B cell (primary cell): Measurements from ENCODE around the gene VPS13D. TPM values are rescaled to one million over a fixed set of nuclear protein-coding genes. Genes with fewer than 3 reads are reported as not detected.

Experiments used
- ATAC-seq: fragments of 200-7000 bp; cut with Tn5 transposase; one replicate; pipeline ENCODE4 v1.10.0; 2021; ENCODE audit warnings: low read depth, mild to moderate bottlenecking, moderate number of reproducible peaks, moderate library complexity
- CTCF ChIA-PET: fragments of 350-600 bp; sonication (Branson Sonifier 250); formaldehyde crosslinking; loops from one replicate; lab custom pipeline; 2021; ENCODE audit warnings: antibody characterized with exemption, inconsistent platforms; lab: Charles Lee
- POLR2A ChIA-PET: fragments of 350-600 bp; sonication (Branson Sonifier 250); formaldehyde crosslinking; loops from one replicate; lab custom pipeline; 2021; ENCODE audit warnings: antibody characterized with exemption; lab: Charles Lee
- DNase-seq: peaks from one replicate; pipeline ENCODE4 v3.0.0; 2013
- H2AFZ ChIP-seq: 2 replicates; pipeline ENCODE4 v1.6.1; 2012; ENCODE audit warnings: mild to moderate bottlenecking, low read depth, low read length; ENCODE audit not compliant: insufficient read depth, poor library complexity, severe bottlenecking
- H3K27ac ChIP-seq, 2 donors: 1 replicate in 1 of 2; 2 replicates in 1 of 2; pipeline ENCODE4 v1.5.1; 2012 to 2013; ENCODE audit warnings: low read length in 2 of 2, mild to moderate bottlenecking in 2 of 2, moderate library complexity in 1 of 2
- H3K27me3 ChIP-seq, 4 experiments: fragments of 200-600 bp in 1 of 4; sonication (generic) in 1 of 4; replicated peaks in 1 of 4; 1 replicate in 2 of 4; 2 replicates in 2 of 4; pipeline versions ENCODE4 v1.6.1 to v1.7.0; 2013 to 2016; ENCODE audit warnings: low read length in 3 of 4, mild to moderate bottlenecking in 2 of 4, mixed read lengths in 1 of 4, moderate library complexity in 1 of 4; ENCODE audit not compliant: insufficient read depth in 4 of 4, control insufficient read depth in 3 of 4; ENCODE audit errors: control extremely low read depth in 1 of 4
- H3K36me3 ChIP-seq, 2 experiments: replicated peaks in 1 of 2; 1 replicate in 1 of 2; 2 replicates in 1 of 2; pipeline versions ENCODE4 v1.6.1 to v1.7.1; 2013; ENCODE audit warnings: low read length in 1 of 2; ENCODE audit not compliant: insufficient read depth in 2 of 2, control insufficient read depth in 1 of 2; ENCODE audit errors: control extremely low read depth in 1 of 2, extremely low read depth in 1 of 2
- H3K4me1 ChIP-seq, 2 donors: fragments of 200-600 bp in 1 of 2; sonication (generic) in 1 of 2; 1 replicate in 1 of 2; 2 replicates in 1 of 2; pipeline versions ENCODE4 v1.5.1 to v1.6.1; 2013 to 2017; ENCODE audit warnings: low read length in 2 of 2; ENCODE audit not compliant: control insufficient read depth in 2 of 2, insufficient read depth in 2 of 2
- H3K4me2 ChIP-seq: replicated peaks from 2 replicates; pipeline ENCODE3; 2012; ENCODE audit warnings: mild to moderate bottlenecking, low read depth, low read length; ENCODE audit not compliant: poor library complexity, severe bottlenecking
- H3K4me3 ChIP-seq, 5 experiments: fragments of 200-600 bp in 1 of 5; sonication (generic) in 1 of 5; 1 replicate in 3 of 5; 2 replicates in 2 of 5; pipeline versions ENCODE4 v1.5.1 to v1.7.0; 2011 to 2016; ENCODE audit warnings: low read length in 4 of 5, mild to moderate bottlenecking in 4 of 5, low read depth in 2 of 5, control low read depth in 1 of 5, moderate library complexity in 1 of 5; ENCODE audit not compliant: insufficient read depth in 1 of 5; ENCODE audit errors: control extremely low read depth in 1 of 5, extremely low read depth in 1 of 5
- H3K79me2 ChIP-seq: fragments of 200-600 bp; sonication (generic); one replicate; pipeline ENCODE4 v1.6.0; 2016; ENCODE audit warnings: low read length; ENCODE audit not compliant: control insufficient read depth, insufficient read depth
- H3K9ac ChIP-seq: fragments of 200-600 bp; sonication (generic); 2 replicates; pipeline ENCODE4 v1.6.1; 2017; ENCODE audit warnings: mild to moderate bottlenecking, low read length, moderate library complexity
- H3K9me3 ChIP-seq, 3 donors: one replicate each; pipeline versions ENCODE4 v1.6.1 to v1.7.1; 2013; ENCODE audit warnings: low read length in 2 of 3; ENCODE audit not compliant: control insufficient read depth in 2 of 3, insufficient read depth in 1 of 3; ENCODE audit errors: control extremely low read depth in 1 of 3
- H4K20me1 ChIP-seq: 2 replicates; pipeline ENCODE4 v1.6.0; 2012; ENCODE audit warnings: mild to moderate bottlenecking, low read length; ENCODE audit not compliant: insufficient read depth, control insufficient read depth, poor library complexity, severe bottlenecking
- H3K27ac Mint-ChIP-seq: one replicate; pipeline ENCODE4 v1.8.0; 2021; ENCODE audit warnings: mixed read lengths
- H3K27me3 Mint-ChIP-seq: one replicate; pipeline ENCODE4 v1.8.0; 2021; ENCODE audit warnings: mixed read lengths
- H3K4me1 Mint-ChIP-seq: one replicate; pipeline ENCODE4 v1.8.0; 2021; ENCODE audit warnings: mixed read lengths
- H3K4me3 Mint-ChIP-seq: one replicate; pipeline ENCODE4 v1.8.0; 2021; ENCODE audit warnings: mixed read lengths
- H3K9me3 Mint-ChIP-seq: one replicate; pipeline ENCODE4 v1.8.0; 2022; ENCODE audit warnings: mixed read lengths; ENCODE audit not compliant: insufficient read depth
- CTCF ChIP-seq: fragments of 200-600 bp; IDR thresholded peaks from one replicate; pipeline ENCODE4 v1.8.0; 2022; ENCODE audit warnings: antibody characterized with exemption, mild to moderate bottlenecking
- EZH2 ChIP-seq: IDR thresholded peaks from 2 replicates; pipeline ENCODE4 v1.6.1; 2012; ENCODE audit warnings: borderline replicate concordance, low read depth, mild to moderate bottlenecking, moderate library complexity, low read length; ENCODE audit not compliant: insufficient read depth, poor library complexity, severe bottlenecking
- WGBS: methylation state at CpG from one replicate; pipeline ENCODE4 v1.1.5; 2013; ENCODE audit warnings: missing lambda C conversion rate; ENCODE audit not compliant: insufficient coverage; 5-methylcytosine and 5-hydroxymethylcytosine counted together
- intact Hi-C: fragments of 100-400 bp; cut with micrococcal nuclease; formaldehyde crosslinking; loops from one replicate; pipeline ENCODE4 v1.10.0; 2022
- polyA plus RNA-seq: library from polyadenylated mRNA; depleted of rRNA; stranded (reverse); fragments of >200 nt; gene quantifications from 2 replicates; pipeline ENCODE4 v1.2.3, GENCODE V29; 2012
- total RNA-seq, 2 donors: library from RNA; stranded (reverse); fragments of 120-200 nt in 1 of 2; gene quantifications; 1 replicate in 1 of 2; 2 replicates in 1 of 2; pipeline versions ENCODE4 v1.2.3 to v1.2.4, GENCODE V29; 2013 to 2022

The VPS13D gene
- total and polyA plus RNA-seq, 2 donors (not counting 1 experiment from before 2014, with no cell fraction given), result 29.9 to 104 TPM

GRCh38 chr1:12245733-12246132 is 15.9 kb downstream of the VPS13D start:
- peaks cover 12 to 70% of the 10 kb centered on the region in 2 experiments for H3K36me3 ChIP-seq
- H2AFZ ChIP-seq, result no peak overlapping the region
- H3K9ac ChIP-seq, result no peak overlapping the region
- Mint-ChIP-seq H3K27ac (no peak overlapping the region), H3K9me3 (no peaks in the 10 kb centered on the region), H3K4me1 (no peaks in the 10 kb centered on the region), H3K27me3 (no peaks in the 10 kb centered on the region), H3K4me3 (no peak overlapping the region)
- no peak for TF ChIP-seq EZH2
- no peak for TF ChIP-seq CTCF
- no peaks in the 10 kb centered on the region for H3K4me1 ChIP-seq
- H3K27ac ChIP-seq, result no peak overlapping the region
- H3K4me2 ChIP-seq, result no peak overlapping the region
- intact Hi-C loops, result no loop called here
- peaks cover 8% of the 10 kb centered on the region for H4K20me1 ChIP-seq
- H3K4me3 ChIP-seq, result no peak overlapping the region
- no peaks in the 10 kb centered on the region for H3K27me3 ChIP-seq
- no peak for ATAC-seq
- CTCF ChIA-PET, result interaction anchor here (2.7 to 11.0 kb wide), 2 partner anchors 35 to 124 kb away, joined by 16 to 128 read pairs; no protein-coding TSS in a partner anchor
- H3K9me3 ChIP-seq, result no peaks in the 10 kb centered on the region
- no peaks in the 10 kb centered on the region for H3K79me2 ChIP-seq
- no peak for DNase-seq
- POLR2A ChIA-PET, result no interaction called here

GRCh38 chr1:12246584-12246983 is 16.8 kb downstream of the VPS13D start:
- Histone ChIP-seq H3K79me2 (no peaks in the 10 kb centered on the region), H3K9me3 (no peaks in the 10 kb centered on the region), H3K27ac (no peak overlapping the region), H3K4me2 (no peak overlapping the region), H3K27me3 (no peaks in the 10 kb centered on the region), H3K4me1 (no peaks in the 10 kb centered on the region), H3K4me3 (no peak overlapping the region), H3K36me3 (peaks cover 12 to 73% of the 10 kb centered on the region in 2 experiments), H4K20me1 (peaks cover 8% of the 10 kb centered on the region), H3K9ac (no peak overlapping the region), H2AFZ (no peak overlapping the region)
- H3K4me1 Mint-ChIP-seq, result no peaks in the 10 kb centered on the region
- H3K4me3 Mint-ChIP-seq, result no peak overlapping the region
- 98% methylated on average over 5 of the region's 6 CpGs for WGBS
- H3K9me3 Mint-ChIP-seq, result no peaks in the 10 kb centered on the region
- H3K27me3 Mint-ChIP-seq, result no peaks in the 10 kb centered on the region
- ATAC-seq (no peak), DNase-seq (no peak)
- CTCF ChIA-PET, result interaction anchor here (11.0 kb wide), 1 partner anchor 124 kb away, joined by 128 read pairs; no protein-coding TSS in a partner anchor
- intact Hi-C loops, result no loop called here
- TF ChIP-seq CTCF (no peak), EZH2 (no peak)
- POLR2A ChIA-PET, result interaction anchor here (0.7 kb wide), 1 partner anchor 226 kb away, joined by 4 read pairs; no protein-coding TSS in a partner anchor
- no peak overlapping the region for H3K27ac Mint-ChIP-seq
